GM18951 (cell line): ENCODE results near the gene CAPZA2.

ENCODE experiments used
- POLR2A ChIP-seq: IDR thresholded peaks from 4 replicates; pipeline ENCODE4 v1.6.1; 2011; ENCODE audit warnings: mild to moderate bottlenecking; ENCODE audit not compliant: insufficient read length, insufficient read depth; ENCODE audit errors: extremely low read depth
- in situ Hi-C: fragments of 300-500 bp; cut with MboI; formaldehyde crosslinking; loops from one replicate; pipeline ENCODE4 v1.12.0; 2022; ENCODE audit warnings: low sequenced_read_pairs, mixed read lengths, inconsistent platforms; ENCODE audit not compliant: unreplicated experiment

The CAPZA2 gene

DNA sequence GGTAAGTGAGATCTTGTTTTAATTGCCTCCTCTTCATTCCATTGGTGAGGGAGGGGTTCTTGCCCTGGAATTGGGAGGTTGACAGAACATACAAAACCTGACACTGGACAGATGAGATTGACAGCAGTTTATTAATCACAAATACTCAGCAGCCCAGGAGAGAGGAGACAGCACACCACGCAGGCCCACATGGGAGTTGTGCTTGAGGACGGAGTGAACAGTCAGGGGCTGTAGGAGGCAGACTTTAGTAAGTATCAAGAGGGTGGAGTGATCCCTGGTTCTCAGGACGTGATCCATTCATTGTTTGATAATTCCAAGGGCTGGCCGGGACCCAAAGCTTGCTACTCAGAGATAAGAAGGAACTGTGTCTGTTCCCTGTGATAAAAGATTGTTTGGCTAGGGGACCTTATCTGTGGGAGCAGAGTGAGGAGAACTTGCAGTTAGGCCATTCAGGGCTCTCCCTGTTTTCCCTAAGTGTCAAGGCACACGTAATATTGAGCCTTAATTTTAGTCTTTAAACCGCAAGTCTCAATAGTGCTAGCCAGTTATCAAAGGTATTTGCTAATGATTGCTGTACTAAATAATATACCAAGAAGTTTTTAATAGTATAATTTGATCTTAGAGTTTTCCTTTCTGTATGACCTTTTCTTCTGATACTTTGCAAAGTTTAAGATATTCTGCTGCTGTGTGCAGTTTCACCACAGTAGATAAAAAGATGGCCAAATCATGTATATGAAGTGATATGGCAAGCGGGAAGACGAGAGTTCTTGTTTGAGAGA lies 14.5 kb downstream of the CAPZA2 start:
- TF ChIP-seq POLR2A, result no peak
- in situ Hi-C loops, result no loop called here

DNA sequence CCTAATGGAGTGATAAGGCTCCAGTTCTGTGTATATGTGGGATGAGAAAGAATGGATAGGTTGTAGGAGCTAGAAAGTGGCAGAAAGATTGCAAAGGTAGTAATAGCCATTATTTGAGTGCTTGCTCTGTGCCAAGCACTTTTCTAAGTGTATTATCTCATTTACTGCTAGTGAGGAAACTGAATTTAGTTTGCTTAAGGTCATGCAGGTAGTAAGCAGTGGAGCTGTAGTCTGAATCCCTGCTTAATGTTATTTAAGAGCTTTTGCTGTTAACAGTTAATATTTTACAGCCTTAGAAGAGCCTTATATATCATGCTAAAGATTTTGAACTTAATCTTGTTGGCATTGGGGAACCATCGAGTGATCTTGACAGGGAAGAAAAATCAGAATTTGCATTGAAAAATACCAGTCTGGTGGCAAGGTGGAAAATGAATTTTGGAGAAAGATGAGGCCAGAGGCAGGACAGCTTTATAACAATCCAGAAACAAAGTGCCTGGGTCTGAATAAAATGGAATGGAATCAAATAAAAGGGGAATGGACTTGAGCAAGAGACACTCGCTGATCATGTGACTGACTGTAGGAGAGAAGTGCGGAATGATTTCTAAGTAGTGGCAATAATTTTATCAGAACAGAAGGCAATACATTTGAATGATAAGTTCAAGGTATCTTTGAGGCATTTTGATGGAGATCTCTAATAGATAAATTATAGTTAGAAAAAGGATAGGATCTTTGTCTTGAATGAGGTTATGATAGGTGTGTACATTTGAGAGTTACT lies 15.2 kb downstream of the CAPZA2 start:
- in situ Hi-C loops, result no loop called here
- TF ChIP-seq POLR2A, result no peak

DNA sequence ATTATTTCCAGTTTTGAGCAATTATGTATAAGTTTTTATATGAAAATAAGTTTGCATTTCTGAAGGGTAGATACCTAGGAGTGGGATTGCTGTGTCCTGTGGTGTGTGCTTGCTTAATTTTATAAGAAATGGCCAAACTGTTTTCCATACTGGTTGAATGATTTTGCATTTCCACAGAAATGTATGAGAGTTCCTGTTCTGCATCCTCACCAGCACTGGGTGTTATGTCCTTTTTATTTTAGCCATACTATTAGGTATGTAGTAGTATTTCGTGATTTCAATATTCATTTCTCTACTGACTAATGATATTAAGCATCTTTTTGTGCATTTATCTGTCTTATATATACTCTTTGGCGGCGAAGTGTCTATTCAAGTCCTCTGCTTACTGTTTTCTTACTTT lies 22.3 kb downstream of the CAPZA2 start:
- in situ Hi-C loops, result no loop called here
- no peak for TF ChIP-seq POLR2A

DNA sequence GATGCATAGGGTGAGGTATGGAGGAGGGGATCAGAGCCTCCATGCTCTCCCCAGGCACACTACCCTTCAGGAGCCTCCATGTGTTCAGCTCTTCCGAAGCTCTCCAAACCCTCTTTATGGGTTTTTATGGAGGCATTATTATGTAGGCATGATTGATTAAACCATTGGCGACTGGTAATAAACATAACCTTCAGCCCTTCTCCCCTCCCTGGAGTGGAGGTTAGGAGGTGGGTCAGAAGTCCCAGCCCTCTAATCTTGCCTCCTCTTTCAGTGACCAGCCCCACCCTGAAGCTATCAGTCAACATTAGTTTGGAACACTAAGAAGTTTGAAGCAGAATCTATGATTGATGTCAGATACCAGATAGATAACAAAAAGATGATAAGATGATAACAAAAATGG lies 23.3 kb downstream of the CAPZA2 start:
- in situ Hi-C loops, result no loop called here
- no peak for TF ChIP-seq POLR2A

DNA sequence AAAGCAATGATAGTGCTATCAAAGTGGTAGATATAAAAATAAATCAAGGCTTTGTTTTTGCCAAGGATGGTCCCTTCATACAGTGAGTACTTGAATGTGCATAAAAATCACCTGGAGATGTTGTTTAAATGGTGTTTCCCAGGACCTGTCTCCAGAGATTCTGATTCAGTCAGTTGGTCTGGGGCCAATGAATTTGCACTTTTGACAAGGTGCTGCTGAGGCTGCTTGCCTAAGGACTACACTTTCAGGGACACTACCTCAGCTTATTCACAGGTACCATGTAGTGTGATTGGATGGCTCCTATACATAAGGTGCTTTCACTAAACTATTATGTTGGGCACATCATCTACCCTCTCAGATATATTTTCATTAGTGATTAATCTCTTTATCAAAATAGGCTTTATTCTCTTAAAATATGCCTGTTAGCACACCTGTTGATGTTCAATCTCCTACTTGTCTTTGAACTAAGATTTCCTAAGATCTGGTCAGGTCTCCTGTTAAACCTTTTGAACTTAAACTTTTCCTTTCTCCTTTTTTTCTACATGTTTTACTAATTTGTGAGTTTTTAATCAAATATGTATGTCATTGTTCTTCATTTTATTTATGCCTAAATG lies 24.3 kb downstream of the CAPZA2 start:
- TF ChIP-seq POLR2A, result no peak
- in situ Hi-C loops, result no loop called here

DNA sequence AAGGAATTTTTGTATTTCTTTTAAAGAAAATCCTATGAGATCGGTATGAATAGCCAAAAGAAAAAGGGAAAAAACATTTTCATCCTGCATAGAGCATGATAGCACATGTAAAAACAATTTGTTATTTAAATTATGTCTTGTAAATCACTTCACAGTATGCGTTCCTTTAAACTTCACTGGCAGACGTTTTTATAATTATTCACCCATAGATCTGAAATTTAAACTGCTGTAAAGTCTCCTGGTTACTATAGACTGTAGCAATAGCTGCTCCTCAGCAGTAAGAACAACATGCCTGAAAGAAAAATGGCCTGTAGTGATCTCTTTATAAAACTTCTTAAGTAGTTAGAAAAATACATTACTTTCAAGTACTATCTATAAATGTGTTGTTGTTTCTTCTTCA lies 26.5 kb downstream of the CAPZA2 start:
- no peak for TF ChIP-seq POLR2A
- in situ Hi-C loops, result no loop called here

DNA sequence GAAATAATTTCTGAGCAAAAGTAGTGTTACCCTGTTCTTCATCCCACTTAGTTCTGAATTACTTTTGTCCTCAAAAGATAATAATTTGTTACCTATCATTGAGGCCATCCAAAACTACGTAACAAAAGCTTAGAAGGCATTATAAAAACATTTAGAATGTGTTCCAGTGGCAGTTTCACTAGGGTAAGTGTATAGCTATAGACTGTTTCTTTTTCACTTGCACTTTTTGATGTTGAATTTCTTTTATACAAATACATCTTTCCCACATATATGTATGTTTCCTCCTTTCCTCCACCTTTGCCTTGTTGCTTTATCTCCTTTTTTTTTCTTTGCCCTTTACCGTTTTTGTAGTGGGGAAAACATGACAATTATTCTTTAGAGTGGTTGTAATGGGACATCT lies 33.5 kb downstream of the CAPZA2 start:
- no peak for TF ChIP-seq POLR2A
- in situ Hi-C loops, result no loop called here

DNA sequence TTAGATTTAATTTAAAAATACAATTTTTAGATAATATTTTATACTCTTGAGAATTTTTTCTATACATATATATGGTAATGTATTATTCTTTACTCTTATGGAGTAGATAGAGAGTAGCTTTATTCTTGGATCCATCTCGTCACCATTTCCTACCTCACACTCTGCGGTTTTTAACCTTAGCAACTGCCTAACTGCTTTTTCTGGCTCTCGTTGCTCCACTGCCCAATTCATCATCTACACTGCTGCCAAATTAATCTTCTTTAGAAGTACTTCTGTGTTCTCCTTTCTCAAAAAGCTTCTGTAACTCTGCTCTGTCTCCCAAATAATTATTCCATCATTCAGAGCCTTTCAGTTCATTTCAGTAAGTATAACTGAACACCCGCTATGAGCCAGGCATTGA lies 35.3 kb downstream of the CAPZA2 start:
- no peak for TF ChIP-seq POLR2A
- in situ Hi-C loops, result no loop called here

DNA sequence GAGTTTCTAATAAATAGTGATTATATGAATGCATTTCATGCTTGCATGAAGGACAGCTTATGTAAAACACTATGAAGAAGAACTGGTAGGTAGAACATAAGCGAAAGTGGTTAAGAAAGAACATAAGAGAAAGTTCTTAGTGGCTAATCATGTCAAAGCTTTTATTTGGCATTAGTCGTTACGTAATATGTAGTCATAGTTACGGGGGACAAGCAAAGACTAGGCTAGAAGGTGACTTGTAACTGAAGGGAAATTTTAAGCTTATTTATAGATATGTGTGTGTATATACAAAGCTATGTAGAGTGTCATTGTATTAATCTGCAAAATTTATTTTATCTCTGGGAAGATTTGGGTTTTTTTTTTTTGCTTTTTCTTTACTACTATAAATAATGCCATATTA lies 36.9 kb downstream of the CAPZA2 start:
- no peak for TF ChIP-seq POLR2A
- in situ Hi-C loops, result no loop called here

DNA sequence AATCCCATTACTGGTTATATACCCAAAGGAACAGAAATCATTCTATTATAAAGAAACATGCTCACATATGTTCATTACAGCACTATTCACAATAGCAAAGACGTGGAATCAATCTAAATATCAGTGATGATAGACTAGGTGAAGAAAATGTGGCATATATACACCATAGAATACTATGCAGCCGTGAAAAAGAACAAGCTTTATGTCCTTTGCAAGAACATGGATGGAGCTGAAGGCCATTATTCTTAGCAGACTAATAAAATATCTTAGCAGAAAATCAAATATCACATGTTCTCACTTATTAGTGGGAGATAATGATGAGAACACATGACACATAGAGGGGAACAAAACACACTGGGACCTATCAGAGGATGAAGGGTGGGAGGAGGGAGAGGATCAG lies 38.8 kb downstream of the CAPZA2 start:
- in situ Hi-C loops, result no loop called here
- no peak for TF ChIP-seq POLR2A

DNA sequence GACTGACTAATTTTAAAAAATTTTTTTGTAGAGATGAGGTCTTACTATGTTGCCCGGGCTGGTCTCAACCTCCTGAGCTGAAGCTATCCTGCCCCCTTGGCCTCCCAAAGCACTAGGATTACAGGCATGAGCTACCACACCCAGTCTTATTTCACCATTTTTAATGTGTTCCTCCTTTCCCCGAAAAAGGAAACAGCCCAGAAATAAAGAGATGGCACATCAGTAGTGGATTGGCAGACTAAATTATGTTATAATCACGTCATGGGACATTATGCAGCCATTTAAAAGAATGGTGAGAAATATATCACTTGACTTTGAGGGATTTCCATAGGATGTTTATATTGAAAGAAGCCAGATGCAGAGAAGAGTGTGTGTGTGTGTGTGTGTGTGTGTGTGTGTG lies 40.5 kb downstream of the CAPZA2 start:
- in situ Hi-C loops, result no loop called here
- no peak for TF ChIP-seq POLR2A

DNA sequence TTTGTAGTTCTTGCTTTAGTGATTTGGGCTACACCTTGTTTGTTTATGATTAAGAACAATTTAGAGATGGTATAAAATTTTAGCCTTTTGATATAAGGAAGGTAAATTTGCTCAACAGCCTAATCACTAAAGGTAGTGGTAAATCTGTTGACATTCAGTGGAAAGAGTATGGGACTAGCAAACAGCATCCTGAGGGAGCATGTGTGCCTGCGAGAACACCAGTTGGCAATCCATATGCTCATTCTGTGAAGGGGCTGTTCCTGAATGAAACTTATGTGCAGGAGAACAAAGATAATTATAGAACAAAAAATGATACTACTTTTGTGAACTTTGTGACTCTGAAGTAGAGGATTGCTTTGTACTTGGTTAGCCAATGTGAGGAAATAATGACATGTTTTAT lies 44.0 kb downstream of the CAPZA2 start:
- in situ Hi-C loops, result no loop called here
- no peak for TF ChIP-seq POLR2A

DNA sequence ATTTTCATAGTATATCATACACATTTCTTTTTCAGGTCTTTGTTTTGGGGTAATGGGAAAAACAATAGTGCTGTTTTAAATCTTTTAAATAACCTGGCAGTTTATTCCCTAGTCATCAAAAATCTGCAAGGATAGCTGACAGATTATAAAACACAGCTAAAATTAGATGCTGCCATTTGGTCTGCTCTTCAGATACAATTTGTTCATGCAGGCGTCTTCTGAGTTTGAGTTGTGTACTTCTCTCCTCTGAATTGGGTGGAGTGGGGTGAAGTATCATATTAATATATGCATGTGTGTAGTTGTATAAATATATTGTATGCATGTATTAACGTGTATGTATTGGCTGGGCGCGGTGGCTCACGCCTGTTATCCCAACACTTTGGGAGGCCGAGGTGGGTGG lies 48.0 kb downstream of the CAPZA2 start:
- in situ Hi-C loops, result no loop called here

DNA sequence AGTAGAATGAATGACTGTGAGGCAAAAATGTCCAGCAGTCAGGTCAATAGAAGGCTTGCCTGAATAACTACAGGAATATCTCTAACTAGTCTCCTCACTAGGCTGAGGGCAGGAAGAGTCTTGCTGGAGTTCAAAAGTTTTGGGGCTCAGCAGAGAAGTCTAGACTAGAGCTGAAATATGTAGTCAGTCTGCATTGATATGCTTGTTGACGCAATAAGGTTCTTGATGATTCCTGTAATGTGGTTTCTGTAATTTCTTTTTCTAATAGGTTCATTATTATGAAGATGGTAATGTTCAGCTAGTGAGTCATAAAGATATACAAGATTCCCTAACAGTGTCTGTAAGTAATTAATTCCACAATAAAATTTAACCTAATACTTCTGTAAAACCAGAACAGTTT lies 49.4 kb downstream of the CAPZA2 start:
- in situ Hi-C loops, result no loop called here
- TF ChIP-seq POLR2A, result no peak

More for the DNA sequence above, 48.0 kb downstream of the CAPZA2 start:
- no peak for TF ChIP-seq POLR2A
